Testis (tissue), 3 donors: Measurements from ENCODE around the gene PIH1D1. TPM values are rescaled to one million over a fixed set of nuclear protein-coding genes. Genes with fewer than 3 reads are reported as not detected.

Experiments
- DNase-seq: peaks from one replicate; pipeline ENCODE4 v3.0.0-alpha.2; 2019
- H3K27ac ChIP-seq, 2 donors: fragments of 200-600 bp; sonication (generic); one replicate each; pipeline ENCODE4 v1.5.1; 2019
- H3K27me3 ChIP-seq: fragments of 200-600 bp; sonication (generic); one replicate; pipeline ENCODE4 v1.5.1; 2019
- H3K36me3 ChIP-seq: fragments of 200-600 bp; sonication (generic); one replicate; pipeline ENCODE4 v1.5.1; 2017; ENCODE audit warnings: low read depth; ENCODE audit errors: missing control alignments
- H3K4me1 ChIP-seq: fragments of 200-600 bp; sonication (generic); one replicate; pipeline ENCODE4 v1.5.1; 2019
- H3K4me3 ChIP-seq, 2 donors: fragments of 200-600 bp; sonication (generic); one replicate each; pipeline ENCODE4 v1.5.1; 2017 to 2019
- H3K9me3 ChIP-seq: fragments of 200-600 bp; sonication (generic); one replicate; pipeline ENCODE4 v1.5.1; 2017
- POLR2A ChIP-seq: fragments of 450-650 bp; IDR thresholded peaks from one replicate; pipeline ENCODE4 v1.6.1; 2017; ENCODE audit warnings: antibody characterized with exemption, mild to moderate bottlenecking, moderate library complexity
- WGBS, 2 donors: methylation state at CpG; one replicate each; pipeline ENCODE4 v1.1.5; 2018; 5-methylcytosine and 5-hydroxymethylcytosine counted together
- intact Hi-C: fragments of 100-400 bp; cut with DNase I; formaldehyde crosslinking; loops from one replicate; pipeline ENCODE4 v1.15.1; 2023; ENCODE audit warnings: low total_unique reads
- polyA plus RNA-seq: library from polyadenylated mRNA; stranded (reverse); fragments of 350-450 nt; fragmentation: Illumina TruSeq; extraction: RNeasy Lipid Tissue Mini Kit (QIAGEN cat#74804); gene quantifications from one replicate; pipeline ENCODE4 v1.2.3, GENCODE V29; 2014; ENCODE audit warnings: low read depth, low replicate concordance; ENCODE audit not compliant: insufficient read depth
- total RNA-seq, 2 donors: library from RNA; depleted of rRNA; stranded (reverse); fragments of >200 nt; gene quantifications; one replicate each; pipeline ENCODE4 v1.2.3, GENCODE V29; 2016
- TF ChIP-seq, protein P1 (sequence below), 3 experiments: fragments of 450-650 bp in 2 of 3; fragments of 200-600 bp in 1 of 3; sonication (generic) in 1 of 3; IDR thresholded peaks; one replicate each; pipeline ENCODE4 v1.5.1; 2016 to 2019; ENCODE audit warnings: antibody characterized with exemption in 3 of 3, mild to moderate bottlenecking in 2 of 3, moderate library complexity in 1 of 3

PIH1D1 gene
- total and polyA plus RNA-seq, 3 donors from 2014 or later, result 45.9 to 55.3 (median 49.6) TPM

DNA sequence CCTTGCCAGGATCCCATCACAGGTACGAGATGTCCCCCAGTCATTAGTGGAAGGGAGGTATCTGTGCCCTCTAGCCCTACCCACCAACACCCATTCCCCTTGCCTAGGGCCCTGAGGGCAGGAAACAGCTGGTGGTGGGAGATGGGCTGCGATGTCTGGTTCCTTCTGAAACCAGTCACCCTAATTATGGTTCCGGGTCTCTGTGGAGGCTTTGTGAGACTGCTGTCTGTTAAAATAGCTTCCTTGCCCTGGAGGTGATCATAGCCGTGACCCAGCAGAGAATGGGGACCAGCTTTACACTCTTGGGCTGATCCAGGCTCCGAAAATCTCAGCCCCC lies 6.9 kb upstream of the PIH1D1 start:
- no peak for TF ChIP-seq POLR2A
- TF ChIP-seq, protein P1, sequence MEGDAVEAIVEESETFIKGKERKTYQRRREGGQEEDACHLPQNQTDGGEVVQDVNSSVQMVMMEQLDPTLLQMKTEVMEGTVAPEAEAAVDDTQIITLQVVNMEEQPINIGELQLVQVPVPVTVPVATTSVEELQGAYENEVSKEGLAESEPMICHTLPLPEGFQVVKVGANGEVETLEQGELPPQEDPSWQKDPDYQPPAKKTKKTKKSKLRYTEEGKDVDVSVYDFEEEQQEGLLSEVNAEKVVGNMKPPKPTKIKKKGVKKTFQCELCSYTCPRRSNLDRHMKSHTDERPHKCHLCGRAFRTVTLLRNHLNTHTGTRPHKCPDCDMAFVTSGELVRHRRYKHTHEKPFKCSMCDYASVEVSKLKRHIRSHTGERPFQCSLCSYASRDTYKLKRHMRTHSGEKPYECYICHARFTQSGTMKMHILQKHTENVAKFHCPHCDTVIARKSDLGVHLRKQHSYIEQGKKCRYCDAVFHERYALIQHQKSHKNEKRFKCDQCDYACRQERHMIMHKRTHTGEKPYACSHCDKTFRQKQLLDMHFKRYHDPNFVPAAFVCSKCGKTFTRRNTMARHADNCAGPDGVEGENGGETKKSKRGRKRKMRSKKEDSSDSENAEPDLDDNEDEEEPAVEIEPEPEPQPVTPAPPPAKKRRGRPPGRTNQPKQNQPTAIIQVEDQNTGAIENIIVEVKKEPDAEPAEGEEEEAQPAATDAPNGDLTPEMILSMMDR (IDR thresholded peaks at IDR 0.05), result no peak
- intact Hi-C loops, result no loop called here
- H3K27ac ChIP-seq, result no peak overlapping the region

DNA sequence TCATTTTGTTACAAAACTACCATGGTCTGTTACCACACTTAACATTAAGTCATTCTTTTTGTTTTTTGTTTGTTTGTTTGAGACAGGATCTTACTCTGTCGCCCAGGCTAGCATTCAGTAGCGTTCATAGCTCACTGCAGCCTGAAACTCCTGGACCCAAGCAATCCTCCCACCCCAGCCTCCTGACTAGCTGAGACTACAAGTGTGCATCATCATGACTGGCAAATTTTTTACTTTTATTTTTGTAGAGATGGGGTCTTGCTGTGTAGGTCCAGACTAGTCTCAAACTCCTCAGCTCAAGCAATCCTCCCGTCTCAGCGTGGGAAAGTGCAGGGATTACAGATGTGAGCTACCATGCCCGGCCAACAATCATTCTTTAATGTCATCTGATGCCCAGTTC lies 4.7 kb upstream of the PIH1D1 start:
- Histone ChIP-seq H3K4me3 (no peak overlapping the region), H3K27ac (peak overlapping the region in 1 of 2 donors; percentile 60), H3K36me3 (no peaks in the 10 kb centered on the region), H3K9me3 (no peaks in the 10 kb centered on the region), H3K4me1 (peaks cover 4% of the 10 kb centered on the region), H3K27me3 (no peaks in the 10 kb centered on the region)
- intact Hi-C loops, result no loop called here
- 56 to 59% methylated on average over 5 of the region's 5 CpGs for WGBS, 2 donors
- TF ChIP-seq, protein P1 (IDR thresholded peaks at IDR 0.05), result no peak
- TF ChIP-seq POLR2A, result no peak
- DNase-seq, result no peak

More for the DNA sequence above, 6.9 kb upstream of the PIH1D1 start:
- no peak for DNase-seq
- Histone ChIP-seq H3K4me1 (peaks cover 4% of the 10 kb centered on the region), H3K9me3 (no peaks in the 10 kb centered on the region), H3K36me3 (no peaks in the 10 kb centered on the region), H3K27me3 (no peaks in the 10 kb centered on the region), H3K4me3 (no peak overlapping the region)
- 81 to 93% methylated on average over 3 to 5 of the region's 5 CpGs for WGBS, 2 donors

DNA sequence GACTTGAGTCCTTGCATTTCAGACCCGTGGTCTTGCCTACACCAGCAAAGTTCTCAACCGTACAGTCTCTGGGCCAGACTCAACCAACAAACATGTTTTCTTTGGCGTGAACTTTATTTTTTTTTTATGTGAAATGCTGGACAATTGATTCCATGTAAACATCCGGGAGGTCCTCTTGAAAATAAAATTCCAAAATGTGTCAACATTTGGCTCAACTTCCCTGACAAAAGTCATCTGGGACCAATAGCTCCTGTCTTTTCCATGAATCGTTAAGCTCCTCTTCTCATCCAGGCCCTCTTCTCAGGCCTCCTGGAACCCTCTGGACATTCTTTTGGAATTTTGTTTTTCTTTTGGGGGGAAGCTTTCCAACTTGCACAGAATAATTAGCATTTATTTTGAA lies 4.2 kb upstream of the PIH1D1 start:
- DNase-seq, result no peak
- TF ChIP-seq, protein P1 (IDR thresholded peaks at IDR 0.05), result no peak
- no peak for TF ChIP-seq POLR2A
- no peaks in the 10 kb centered on the region for H3K9me3 ChIP-seq
- WGBS, 2 donors, result 52 to 64% methylated on average over 5 of the region's 5 CpGs
- intact Hi-C loops, result no loop called here
- no peaks in the 10 kb centered on the region for H3K36me3 ChIP-seq
- peak overlapping the region; percentile 47 to 60 for H3K27ac ChIP-seq
- H3K27me3 ChIP-seq, result no peaks in the 10 kb centered on the region
- peaks cover 4% of the 10 kb centered on the region for H3K4me1 ChIP-seq
- no peak overlapping the region for H3K4me3 ChIP-seq

DNA sequence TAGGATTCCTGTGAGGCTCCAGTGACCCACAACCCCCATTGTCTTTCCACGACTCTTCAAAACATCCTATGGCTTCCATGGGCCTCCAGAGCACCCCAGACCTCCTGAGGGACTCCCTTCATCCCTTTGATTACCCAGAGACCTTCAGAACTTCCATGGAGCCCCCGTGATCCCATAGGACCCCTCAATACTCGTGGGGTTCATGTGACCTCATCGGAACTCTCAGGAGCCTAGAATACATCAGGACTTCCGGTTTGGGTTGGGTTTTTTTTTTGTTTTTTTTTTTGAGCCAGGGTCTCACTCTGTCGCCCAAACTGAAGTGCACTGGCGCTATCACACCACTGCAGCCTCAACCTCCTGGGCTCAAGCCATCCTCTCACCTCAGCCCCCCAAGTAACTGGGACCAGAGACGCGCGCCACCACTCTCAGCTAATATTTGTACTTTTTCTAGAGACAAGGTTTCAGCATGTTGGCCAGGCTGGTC lies 2.2 kb upstream of the PIH1D1 start:
- intact Hi-C loops, result no loop called here
- Histone ChIP-seq H3K4me3 (peak overlapping the region; percentile 45 to 73), H3K27me3 (no peaks in the 10 kb centered on the region), H3K9me3 (no peaks in the 10 kb centered on the region), H3K4me1 (peaks cover 4% of the 10 kb centered on the region), H3K36me3 (no peaks in the 10 kb centered on the region), H3K27ac (peak overlapping the region; percentile 94 to 96)
- TF ChIP-seq, protein P1 (IDR thresholded peaks at IDR 0.05), result no peak
- TF ChIP-seq POLR2A, result no peak
- WGBS, 2 donors, result 25 to 40% methylated on average over 10 of the region's 10 CpGs
- no peak for DNase-seq

DNA sequence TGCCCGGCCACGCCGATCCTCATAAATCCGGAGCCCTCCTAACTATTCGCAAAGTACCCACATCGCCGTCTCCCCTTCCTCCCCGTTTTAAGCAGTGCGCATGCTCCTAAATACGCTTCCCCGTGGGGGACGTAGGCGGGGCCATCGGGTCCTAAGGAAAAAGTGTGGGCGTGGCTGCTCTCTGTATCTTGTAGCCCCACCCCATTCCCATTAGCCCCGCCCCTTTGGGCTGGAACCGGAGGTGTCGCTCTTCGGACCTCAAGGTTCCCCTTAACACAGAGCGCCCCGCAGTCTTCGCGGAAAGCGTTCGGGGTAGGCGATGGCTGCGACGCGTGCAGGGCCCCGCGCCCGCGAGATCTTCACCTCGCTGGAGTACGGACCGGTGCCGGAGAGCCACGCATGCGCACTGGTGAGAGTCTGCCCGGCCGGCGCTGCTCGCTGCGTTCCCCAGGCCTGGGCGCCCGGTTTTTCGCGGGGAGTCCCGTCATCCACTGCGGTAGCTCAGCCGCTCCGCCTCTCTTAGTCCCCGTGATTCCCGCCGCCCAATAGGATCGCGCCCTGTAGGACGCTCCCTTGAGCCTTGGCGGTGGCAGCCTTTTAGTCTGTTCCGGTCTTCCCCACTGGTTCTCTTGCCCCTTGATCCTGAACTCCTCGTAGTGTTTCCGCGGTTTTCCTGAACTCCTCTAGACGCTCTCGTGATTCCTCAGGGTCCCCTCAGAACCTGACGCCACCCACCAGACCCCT lies 1.6 kb upstream of the PIH1D1 start, which contains the start of gene ALDH16A1:
Gene ALDH16A1, plus strand, starts transcription at position 213 of the 744 bp plus-strand sequence. Its CDS starts 107 bp downstream, at position 320.
- H3K27ac ChIP-seq, result peak within 1 kb of the TSS; percentile 94 to 96
- no peaks in the 10 kb centered on the region for H3K36me3 ChIP-seq
- TF ChIP-seq, protein P1 (IDR thresholded peaks at IDR 0.05), result no peak
- TF ChIP-seq POLR2A, result peak; percentile 9
- intact Hi-C loops, result no loop called here
- WGBS, 2 donors, result 0 to 1% methylated on average over 21 to 65 of the region's 66 CpGs
- no peaks in the 10 kb centered on the region for H3K9me3 ChIP-seq
- peaks cover 4% of the 10 kb centered on the region for H3K4me1 ChIP-seq
- DNase-seq, result peak; percentile 99
- no peaks in the 10 kb centered on the region for H3K27me3 ChIP-seq
- H3K4me3 ChIP-seq, result peak within 1 kb of the TSS; percentile 45 to 83
